A673 (cell line): ENCODE measurements around the gene GPR150. TPM values are rescaled to one million over a fixed set of nuclear protein-coding genes. Genes with fewer than 3 reads are reported as not detected.
"Not testable (repeated sequence)": the region's sequence is repeated elsewhere in the genome, so short reads cannot be mapped to it uniquely, and the experiment has no call there.

ENCODE experiments used
- BruUV-seq: library from RNA; stranded (reverse); fragments of 400-500 nt; replicated peaks from 2 replicates; lab custom pipeline; 2021; lab: Mats Ljungman, UMichigan
- CTCF ChIA-PET: fragments of 300-600 bp; sonication (Branson Sonifier 250); formaldehyde crosslinking; loops from one replicate; lab custom pipeline; 2022; ENCODE audit warnings: antibody characterized with exemption; lab: Charles Lee
- POLR2A ChIA-PET: fragments of 300-600 bp; sonication (Branson Sonifier 250); formaldehyde crosslinking; loops from one replicate; lab custom pipeline; 2022; ENCODE audit warnings: antibody characterized with exemption; ENCODE audit not compliant: low non-redundant PET; lab: Charles Lee
- DNase-seq: peaks from one replicate; pipeline ENCODE4 v3.0.0-alpha.2; 2015; ENCODE audit warnings: low spot score
- H3K27ac ChIP-seq: fragments of 200-600 bp; sonication (generic); 2 replicates; pipeline ENCODE4 v1.5.1; 2016; ENCODE audit warnings: mixed run types, low read depth, mild to moderate bottlenecking, mixed read lengths, antibody characterized with exemption, low read length; ENCODE audit not compliant: poor library complexity, severe bottlenecking
- H3K27me3 ChIP-seq: fragments of 200-600 bp; sonication (generic); replicated peaks from 2 replicates; pipeline ENCODE4 v1.6.1; 2017; ENCODE audit warnings: mixed run types, low read depth, mild to moderate bottlenecking, mixed read lengths, antibody characterized with exemption, low read length; ENCODE audit not compliant: insufficient read depth, poor library complexity
- H3K36me3 ChIP-seq: fragments of 200-600 bp; sonication (generic); 2 replicates; pipeline ENCODE4 v1.6.1; 2016; ENCODE audit warnings: mixed run types, mild to moderate bottlenecking, mixed read lengths, antibody characterized with exemption, low read length; ENCODE audit not compliant: insufficient read depth, poor library complexity, severe bottlenecking
- H3K4me1 ChIP-seq: fragments of 200-600 bp; sonication (generic); 2 replicates; pipeline ENCODE4 v1.6.1; 2017; ENCODE audit warnings: mixed run types, mild to moderate bottlenecking, mixed read lengths, antibody characterized with exemption, low read length; ENCODE audit not compliant: insufficient read depth, poor library complexity, severe bottlenecking
- H3K4me3 ChIP-seq: fragments of 200-600 bp; sonication (generic); 2 replicates; pipeline ENCODE4 v1.5.1; 2016; ENCODE audit warnings: low read depth, mixed run types, mild to moderate bottlenecking, mixed read lengths, low read length; ENCODE audit not compliant: poor library complexity, severe bottlenecking
- H3K9me3 ChIP-seq: fragments of 200-600 bp; sonication (generic); 2 replicates; pipeline ENCODE4 v1.6.1; 2016; ENCODE audit warnings: mixed run types, low read depth, mild to moderate bottlenecking, mixed read lengths, antibody characterized with exemption, low read length; ENCODE audit not compliant: poor library complexity, severe bottlenecking
- EZH2 ChIP-seq: fragments of 200-600 bp; sonication (generic); IDR thresholded peaks from 2 replicates; pipeline ENCODE4 v1.6.1; 2017; ENCODE audit warnings: borderline replicate concordance, low read depth, mild to moderate bottlenecking, mixed read lengths, antibody characterized with exemption, low read length; ENCODE audit not compliant: poor library complexity, severe bottlenecking
- intact Hi-C: fragments of 100-400 bp; cut with micrococcal nuclease; formaldehyde crosslinking; loops from one replicate; pipeline ENCODE4 v1.10.0; 2022; ENCODE audit not compliant: unreplicated experiment
- total RNA-seq: library from RNA; stranded (reverse); gene quantifications from 2 replicates; pipeline ENCODE4 v1.2.3, GENCODE V29; 2021
- TF ChIP-seq, protein P1 (sequence below): fragments of 300-800, 200-600 bp; sonication (generic); conservative IDR thresholded peaks from 2 replicates; pipeline ENCODE4 v1.5.1; 2017; ENCODE audit warnings: low read depth, mild to moderate bottlenecking, antibody characterized with exemption, low read length, moderate library complexity, mixed read lengths

GPR150 gene
- total RNA-seq, 1 experiment from 2014 or later, result 0.13 TPM

- DNase-seq, result no peak
- H3K4me1 ChIP-seq, result no peaks in the 10 kb centered on the region
- intact Hi-C loops, result no loop called here
- no TSS peak for BruUV-seq
- no peak overlapping the region for H3K4me3 ChIP-seq
- H3K27ac ChIP-seq, result no peak overlapping the region
- no peaks in the 10 kb centered on the region for H3K36me3 ChIP-seq
- ChIA-PET CTCF (no interaction called here), POLR2A (no interaction called here)
- no peaks in the 10 kb centered on the region for H3K27me3 ChIP-seq
- TF ChIP-seq, protein P1, sequence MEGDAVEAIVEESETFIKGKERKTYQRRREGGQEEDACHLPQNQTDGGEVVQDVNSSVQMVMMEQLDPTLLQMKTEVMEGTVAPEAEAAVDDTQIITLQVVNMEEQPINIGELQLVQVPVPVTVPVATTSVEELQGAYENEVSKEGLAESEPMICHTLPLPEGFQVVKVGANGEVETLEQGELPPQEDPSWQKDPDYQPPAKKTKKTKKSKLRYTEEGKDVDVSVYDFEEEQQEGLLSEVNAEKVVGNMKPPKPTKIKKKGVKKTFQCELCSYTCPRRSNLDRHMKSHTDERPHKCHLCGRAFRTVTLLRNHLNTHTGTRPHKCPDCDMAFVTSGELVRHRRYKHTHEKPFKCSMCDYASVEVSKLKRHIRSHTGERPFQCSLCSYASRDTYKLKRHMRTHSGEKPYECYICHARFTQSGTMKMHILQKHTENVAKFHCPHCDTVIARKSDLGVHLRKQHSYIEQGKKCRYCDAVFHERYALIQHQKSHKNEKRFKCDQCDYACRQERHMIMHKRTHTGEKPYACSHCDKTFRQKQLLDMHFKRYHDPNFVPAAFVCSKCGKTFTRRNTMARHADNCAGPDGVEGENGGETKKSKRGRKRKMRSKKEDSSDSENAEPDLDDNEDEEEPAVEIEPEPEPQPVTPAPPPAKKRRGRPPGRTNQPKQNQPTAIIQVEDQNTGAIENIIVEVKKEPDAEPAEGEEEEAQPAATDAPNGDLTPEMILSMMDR, result no peak
- no peak for TF ChIP-seq EZH2
- H3K9me3 ChIP-seq, result no peaks in the 10 kb centered on the region
These were observed 12.2 kb downstream of the GPR150 start for GRCh38 chr5:95631991-95632675.

GRCh38 chr5:95632942-95633341, 13.1 kb downstream of the GPR150 start:
- CTCF ChIA-PET, POLR2A ChIA-PET, BruUV-seq, intact Hi-C loops, H3K9me3 ChIP-seq, DNase-seq, H3K36me3 ChIP-seq, H3K27me3 ChIP-seq, H3K4me3 ChIP-seq, H3K4me1 ChIP-seq, H3K27ac ChIP-seq: not testable (repeated sequence)

DNA sequence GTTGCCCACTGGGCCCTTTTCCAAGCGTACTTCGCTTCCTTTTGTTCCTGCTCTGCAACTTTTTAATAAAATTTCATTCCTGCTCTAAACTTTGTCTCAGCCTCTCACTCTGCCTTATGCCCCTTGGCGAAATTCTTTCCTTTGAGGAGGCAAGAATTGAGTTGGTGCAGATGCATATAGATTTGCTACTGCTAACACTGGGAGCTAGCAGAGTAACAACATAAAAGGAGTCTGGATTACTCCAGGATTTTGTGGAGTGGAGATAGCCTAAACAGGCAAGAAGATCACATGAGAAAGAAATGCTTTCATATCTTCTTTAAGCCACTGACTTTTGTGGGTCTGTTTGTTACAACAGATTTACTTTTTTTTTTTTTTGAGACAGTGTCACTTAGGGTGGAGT, 13.8 kb downstream of the GPR150 start:
- Histone ChIP-seq H3K27ac (no peak overlapping the region), H3K4me1 (no peaks in the 10 kb centered on the region), H3K36me3 (no peaks in the 10 kb centered on the region), H3K9me3 (no peaks in the 10 kb centered on the region), H3K27me3 (no peaks in the 10 kb centered on the region), H3K4me3 (no peak overlapping the region)
- intact Hi-C loops, result no loop called here
- no peak for DNase-seq
- no TSS peak for BruUV-seq
- POLR2A ChIA-PET, result no interaction called here
- CTCF ChIA-PET, result no interaction called here
- TF ChIP-seq, protein P1, result no peak
- no peak for TF ChIP-seq EZH2

GRCh38 chr5:95634081-95634480, 14.2 kb downstream of the GPR150 start:
- DNase-seq, result no peak
- Histone ChIP-seq H3K9me3 (no peaks in the 10 kb centered on the region), H3K36me3 (no peaks in the 10 kb centered on the region), H3K4me1 (no peaks in the 10 kb centered on the region), H3K27ac (no peak overlapping the region), H3K27me3 (no peaks in the 10 kb centered on the region), H3K4me3 (no peak overlapping the region)
- TF ChIP-seq, protein P1, result no peak
- TF ChIP-seq EZH2, result no peak
- POLR2A ChIA-PET, result no interaction called here
- CTCF ChIA-PET, result no interaction called here
- BruUV-seq, result no TSS peak
- intact Hi-C loops, result no loop called here
